ENCODE data around the gene DNAJC18. TPM values are rescaled to one million over a fixed set of nuclear protein-coding genes. Genes with fewer than 3 reads are reported as not detected.
A peak's percentile ranks its signal among the peaks of the same experiment; 100 is the strongest.
"Not testable (repeated sequence)": the region's sequence is repeated elsewhere in the genome, so short reads cannot be mapped to it uniquely, and the experiment has no call there.

The DNAJC18 gene
- total and polyA plus RNA-seq, 7 donors = 2.6 to 14.5 (median 10.3) TPM

- Histone ChIP-seq H3K9me3 (no peaks in the 10 kb centered on the region), H3K36me3 (ENCODE audit: insufficient read depth in 1 of 2, low read depth in 1 of 2) (no peaks in the 10 kb centered on the region), H3K4me1 (no peaks in the 10 kb centered on the region), H3K27me3 (ENCODE audit: insufficient read depth in 3 of 3, low read length in 2 of 3) (no peaks in the 10 kb centered on the region), H3K4me3 (no peak overlapping the region), H3K27ac (no peak overlapping the region)
- DNase-seq (no peak), ATAC-seq (no peak)
- TF ChIP-seq CTCF (IDR thresholded peaks at IDR 0.05) = no peak
- WGBS, 3 donors = 84 to 93% (median 87%) methylated on average over 5 of the region's 5 CpGs
- intact Hi-C loops (cut with DNase I) = no loop called here
Observed at GRCh38 chr5:139446956-139447779, 7.8 kb upstream of the DNAJC18 start.

DNA sequence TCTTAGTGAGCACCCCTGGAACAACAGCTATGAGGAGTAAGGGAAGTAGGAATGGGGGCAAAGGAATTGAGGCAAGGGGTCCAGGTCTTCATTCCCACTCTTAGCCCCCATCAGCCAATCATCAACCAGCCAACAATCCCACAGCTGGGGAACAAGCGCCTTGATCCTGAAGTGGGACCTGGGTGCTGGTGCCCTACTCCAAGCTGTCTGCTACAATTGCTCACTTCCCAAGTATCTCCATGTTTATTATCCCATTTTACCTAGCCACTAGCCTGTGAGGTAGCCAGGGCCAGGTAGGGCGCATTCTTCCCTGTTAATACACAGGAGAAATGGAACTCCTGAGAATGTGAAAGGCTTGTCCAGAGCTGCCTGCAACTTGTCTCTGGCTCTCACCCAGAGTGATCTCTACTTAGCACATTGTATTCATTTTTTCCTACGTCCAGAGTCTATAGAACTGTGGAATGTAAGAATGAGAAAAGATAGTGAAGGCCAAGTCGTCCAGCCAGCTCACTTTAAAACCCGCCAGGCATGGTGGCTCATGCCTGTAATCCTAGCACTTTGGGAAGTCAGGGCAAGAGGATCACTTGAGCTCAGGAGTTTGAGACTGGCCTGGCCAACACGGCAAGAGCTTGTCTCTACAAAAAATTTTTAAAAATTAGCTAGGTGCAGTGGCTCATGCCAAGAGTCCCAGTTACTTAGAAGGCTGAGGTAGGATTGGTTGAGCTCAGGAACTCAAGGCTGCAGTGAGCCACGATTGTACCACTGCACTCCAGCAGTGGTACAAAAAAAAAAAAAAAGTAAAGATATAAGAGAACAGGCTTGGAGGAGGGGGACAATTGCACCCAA lies 6.2 kb upstream of the DNAJC18 start:
- 52 to 56% (median 54%) methylated on average over 7 of the region's 7 CpGs for WGBS, 3 donors
- H3K27me3 ChIP-seq (ENCODE audit: insufficient read depth in 3 of 3, low read length in 2 of 3) = no peaks in the 10 kb centered on the region
- intact Hi-C loops (cut with DNase I) = no loop called here
- H3K4me1 ChIP-seq = no peaks in the 10 kb centered on the region
- DNase-seq = no peak
- H3K36me3 ChIP-seq (ENCODE audit: insufficient read depth in 1 of 2, low read depth in 1 of 2) = no peaks in the 10 kb centered on the region
- no peaks in the 10 kb centered on the region for H3K9me3 ChIP-seq
- H3K27ac ChIP-seq = no peak overlapping the region
- H3K4me3 ChIP-seq = no peak overlapping the region
- no peak for TF ChIP-seq CTCF (IDR thresholded peaks at IDR 0.05)
- no peak for ATAC-seq

- no peak overlapping the region for H3K27ac ChIP-seq
- WGBS, 3 donors = 56 to 58% (median 58%) methylated on average over 4 of the region's 4 CpGs
- ATAC-seq (no peak), DNase-seq (no peak)
- H3K4me3 ChIP-seq = no peak overlapping the region
- peaks cover 7% of the 10 kb centered on the region for H3K4me1 ChIP-seq
- no peaks in the 10 kb centered on the region for H3K36me3 ChIP-seq (ENCODE audit: insufficient read depth in 1 of 2, low read depth in 1 of 2)
- no peak for TF ChIP-seq CTCF (IDR thresholded peaks at IDR 0.05)
- intact Hi-C loops (cut with DNase I) = no loop called here
- H3K27me3 ChIP-seq (ENCODE audit: insufficient read depth in 3 of 3, low read length in 2 of 3) = no peaks in the 10 kb centered on the region
- no peaks in the 10 kb centered on the region for H3K9me3 ChIP-seq
Observed at GRCh38 chr5:139443831-139444453, 4.6 kb upstream of the DNAJC18 start.

GRCh38 chr5:139440416-139440815 lies 1.1 kb upstream of the DNAJC18 start:
- DNase-seq; H3K4me3 ChIP-seq; H3K27me3 ChIP-seq (ENCODE audit: insufficient read depth in 3 of 3, low read length in 2 of 3); intact Hi-C loops (cut with DNase I); ATAC-seq; H3K27ac ChIP-seq; H3K9me3 ChIP-seq: not testable (repeated sequence)
- Histone ChIP-seq H3K36me3 (ENCODE audit: insufficient read depth in 1 of 2, low read depth in 1 of 2) (peaks cover 0 to 16% of the 10 kb centered on the region in 2 donors), H3K4me1 (peaks cover 12% of the 10 kb centered on the region)
- 96 to 97% (median 96%) methylated on average over 17 of the region's 17 CpGs for WGBS, 3 donors

DNA sequence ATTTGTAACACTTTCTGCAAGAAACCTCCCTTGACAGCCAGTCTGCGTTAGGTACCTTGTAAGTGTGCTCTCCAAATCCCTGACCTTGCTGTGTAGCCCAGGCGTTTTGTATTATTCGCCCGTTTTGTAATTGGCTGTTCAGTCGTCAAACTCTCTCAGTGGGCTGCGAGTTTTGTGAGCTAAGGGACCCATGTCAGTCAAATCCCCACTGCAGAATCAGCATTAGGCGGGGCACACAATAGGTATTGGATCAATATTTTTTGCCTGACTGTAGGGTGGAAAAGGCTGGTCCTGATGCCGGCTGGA lies 665 bp downstream of the DNAJC18 start:
- intact Hi-C loops (cut with DNase I) = loop anchor here in 1 of 2 donors (5.0 kb wide), 1 partner anchor 124 kb away; the partner anchor contains the start of gene UBE2D2
- Histone ChIP-seq H3K4me1 (peaks cover 12% of the 10 kb centered on the region), H3K9me3 (no peaks in the 10 kb centered on the region), H3K27ac (peak overlapping the region; percentile 100), H3K4me3 (peak overlapping the region; percentile 94), H3K36me3 (ENCODE audit: insufficient read depth in 1 of 2, low read depth in 1 of 2) (peaks cover 0 to 32% of the 10 kb centered on the region in 2 donors), H3K27me3 (ENCODE audit: insufficient read depth in 3 of 3, low read length in 2 of 3) (no peaks in the 10 kb centered on the region)
- DNase-seq (no peak), ATAC-seq (no peak)
- no peak for TF ChIP-seq CTCF (IDR thresholded peaks at IDR 0.05)
- WGBS, 3 donors = 18 to 34% (median 27%) methylated on average over 8 of the region's 8 CpGs

Measured in psoas muscle (tissue), 8 donors.